ENCODE results near the gene IFNA16.
"Not testable (repeated sequence)": the region's sequence is repeated elsewhere in the genome, so short reads cannot be mapped to it uniquely, and the experiment has no call there.

The IFNA16 gene

GRCh38 chr9:21239911-21240310 is 22.8 kb upstream of the IFNA16 start, which contains the start of gene IFNA14:
IFNA14 (minus strand) TSS chr9:21240005; CDS start chr9:21239935, 70 bp downstream.
- H3K27ac ChIP-seq = no peak within 1 kb of the TSS
- TF ChIP-seq ZFX (IDR thresholded peaks at IDR 0.05; ENCODE audit: borderline replicate concordance) = no peak
- TF ChIP-seq CTCF (IDR thresholded peaks at IDR 0.05) = no peak

DNA sequence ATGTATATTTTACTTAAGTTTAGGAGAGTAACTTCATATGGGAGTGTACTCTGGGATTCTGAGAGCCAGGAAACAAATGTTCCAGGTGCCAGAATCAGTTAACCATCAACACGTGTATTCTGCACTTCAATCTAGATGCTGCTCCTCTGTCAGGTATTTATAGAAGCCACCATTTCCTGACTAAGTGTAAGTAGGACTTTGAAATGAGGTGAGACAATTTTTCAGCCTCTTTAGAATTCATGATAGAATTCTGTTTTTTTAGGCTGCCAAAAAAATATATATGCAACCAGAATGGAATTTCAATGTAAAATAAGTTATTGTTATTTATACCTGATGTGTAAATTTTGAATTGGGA is 19.2 kb upstream of the IFNA16 start:
- H3K27ac ChIP-seq = not testable (repeated sequence)

- H3K27ac ChIP-seq = not testable (repeated sequence)
- TF ChIP-seq CTCF (IDR thresholded peaks at IDR 0.05) = peak; percentile 71
Observed at GRCh38 chr9:21235468-21236359, 18.6 kb upstream of the IFNA16 start.

DNA sequence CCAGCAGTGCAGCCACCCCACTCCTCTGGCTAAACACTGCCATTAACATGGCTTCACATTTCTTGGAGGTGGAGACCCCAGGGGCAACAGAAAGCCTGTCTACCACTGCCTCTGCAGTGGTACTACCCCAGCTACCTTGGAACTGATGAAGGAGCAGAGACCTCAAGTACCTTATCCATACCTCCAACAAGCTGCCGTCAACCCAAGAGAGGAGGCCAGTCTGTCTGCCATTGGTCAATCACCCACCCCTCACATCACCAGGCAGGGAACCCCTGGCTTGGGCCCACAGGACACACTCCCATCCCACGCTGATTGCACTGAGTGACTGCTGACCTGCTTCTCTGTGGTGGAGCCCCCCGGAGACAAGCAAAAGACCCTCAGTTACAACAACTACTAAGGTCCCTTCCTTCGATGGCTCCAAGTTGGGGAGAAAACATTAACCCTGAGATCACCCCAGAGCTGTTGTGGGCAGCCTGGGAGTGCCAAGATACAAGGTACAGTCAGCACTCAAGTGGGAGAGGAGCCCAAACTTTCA is 17.1 kb upstream of the IFNA16 start:
- TF ChIP-seq ZFX (IDR thresholded peaks at IDR 0.05; ENCODE audit: borderline replicate concordance) (no peak), CTCF (IDR thresholded peaks at IDR 0.05) (no peak)
- H3K27ac ChIP-seq = no peak overlapping the region

DNA sequence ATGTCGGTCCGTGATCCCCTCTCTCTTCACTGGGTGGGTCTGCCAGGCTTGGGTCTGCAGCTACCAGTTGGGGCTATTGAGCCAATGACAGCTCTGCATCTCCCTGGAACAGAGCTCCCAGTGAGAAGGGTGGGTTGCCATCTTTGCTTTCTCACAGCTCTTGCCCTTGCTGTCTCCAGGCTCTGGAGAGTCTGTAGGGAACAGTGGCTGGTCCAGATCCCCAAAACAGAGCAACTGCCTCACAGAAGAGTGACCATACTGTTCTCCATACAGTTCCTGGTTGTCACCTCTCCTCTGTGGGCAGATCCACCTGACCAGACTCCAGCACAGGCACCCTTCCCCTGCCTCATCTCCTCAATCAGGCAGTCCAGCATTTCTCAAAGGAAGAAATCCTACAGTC is 16.1 kb upstream of the IFNA16 start:
- TF ChIP-seq ZFX (IDR thresholded peaks at IDR 0.05; ENCODE audit: borderline replicate concordance) (no peak), CTCF (IDR thresholded peaks at IDR 0.05) (no peak)
- H3K27ac ChIP-seq = no peak overlapping the region

GRCh38 chr9:21228122-21228521 is 11.0 kb upstream of the IFNA16 start, which contains the start of gene IFNA17:
IFNA17 (minus strand) TSS chr9:21228222; CDS start chr9:21228173, 49 bp downstream.
- no peak for TF ChIP-seq CTCF (IDR thresholded peaks at IDR 0.05)
- no peak for TF ChIP-seq ZFX (IDR thresholded peaks at IDR 0.05; ENCODE audit: borderline replicate concordance)
- no peak within 1 kb of the TSS for H3K27ac ChIP-seq

GRCh38 chr9:21213411-21214326 is 3.4 kb downstream of the IFNA16 start:
- not testable (repeated sequence) for H3K27ac ChIP-seq

DNA sequence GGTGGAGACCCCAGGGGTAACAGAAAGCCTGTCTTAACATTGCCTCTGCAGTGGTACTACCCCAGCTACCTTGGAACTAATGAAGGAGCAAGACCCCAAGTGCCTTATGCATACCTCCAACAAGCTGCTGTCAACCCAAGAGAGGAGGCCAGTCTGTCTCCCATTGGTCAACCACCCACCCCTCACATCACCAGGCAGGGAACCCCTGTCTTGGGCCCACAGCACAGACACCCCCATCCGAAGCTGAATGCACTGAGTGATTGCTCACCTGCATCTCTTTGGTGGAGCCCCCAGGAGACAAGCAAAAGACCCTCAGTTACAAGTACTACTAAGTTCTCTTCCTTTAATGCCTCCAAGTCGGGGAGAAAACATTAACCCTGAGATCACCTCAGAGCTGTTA is 5.0 kb downstream of the IFNA16 start:
- not testable (repeated sequence) for H3K27ac ChIP-seq

- not testable (repeated sequence) for H3K27ac ChIP-seq
Observed at GRCh38 chr9:21210782-21211181, 6.3 kb downstream of the IFNA16 start.
